WTC11 (cell line): ENCODE results near the gene PRKRA. TPM values are rescaled to one million over a fixed set of nuclear protein-coding genes. Genes with fewer than 3 reads are reported as not detected.

Source experiments
- ATAC-seq: fragments of 200-7000 bp; cut with Tn5 transposase; 2 replicates; pipeline ENCODE4 v1.10.0; 2021; ENCODE audit warnings: mild to moderate bottlenecking, moderate library complexity
- CTCF ChIA-PET: fragments of 300-600 bp; sonication (Branson Sonifier 250); formaldehyde crosslinking; loops from one replicate; lab custom pipeline; 2021; ENCODE audit warnings: antibody characterized with exemption; lab: Charles Lee
- POLR2A ChIA-PET: fragments of 350-600 bp; sonication (Branson Sonifier 250); formaldehyde crosslinking; loops from one replicate; lab custom pipeline; 2021; ENCODE audit warnings: antibody characterized with exemption; lab: Charles Lee
- DNase-seq: peaks from one replicate; pipeline ENCODE4 v3.0.0; 2021; ENCODE audit warnings: low spot score
- H3K27ac Mint-ChIP-seq: 2 replicates; pipeline ENCODE4 v1.8.0; 2021; ENCODE audit warnings: mixed read lengths
- H3K27me3 Mint-ChIP-seq: 2 replicates; pipeline ENCODE4 v1.8.0; 2021; ENCODE audit warnings: low read depth, mild to moderate bottlenecking, moderate library complexity, mixed read lengths
- H3K36me3 Mint-ChIP-seq: 2 replicates; pipeline ENCODE4 v1.8.0; 2021; ENCODE audit warnings: mixed read lengths
- H3K4me1 Mint-ChIP-seq: 2 replicates; pipeline ENCODE4 v1.8.0; 2022; ENCODE audit warnings: mixed read lengths
- H3K4me3 Mint-ChIP-seq: 2 replicates; pipeline ENCODE4 v1.8.0; 2021; ENCODE audit warnings: mild to moderate bottlenecking, moderate library complexity, mixed read lengths
- H3K9me3 Mint-ChIP-seq: 2 replicates; pipeline ENCODE4 v1.8.0; 2021; ENCODE audit warnings: mixed read lengths
- ATF1 ChIP-seq: sonication (generic); formaldehyde crosslinking; IDR thresholded peaks from 2 replicates; pipeline ENCODE4 v1.8.1; 2023; ENCODE audit warnings: mild to moderate bottlenecking, moderate library complexity, missing genetic modification reagents
- CBFB ChIP-seq: sonication (generic); formaldehyde crosslinking; IDR thresholded peaks from 2 replicates; pipeline ENCODE4 v1.8.1; 2022; ENCODE audit warnings: mild to moderate bottlenecking, low read depth, missing genetic modification reagents
- EMX1 ChIP-seq: fragments of 250-450 bp; sonication (Bioruptor Pico); IDR thresholded peaks from 2 replicates; pipeline ENCODE4 v1.8.0; 2021; ENCODE audit warnings: mild to moderate bottlenecking
- ETV6 ChIP-seq: sonication (generic); formaldehyde crosslinking; IDR thresholded peaks from 2 replicates; pipeline ENCODE4 v1.8.1; 2022; ENCODE audit warnings: mild to moderate bottlenecking, missing genetic modification reagents
- JUN ChIP-seq: sonication (generic); formaldehyde crosslinking; IDR thresholded peaks from 2 replicates; pipeline ENCODE4 v1.8.0; 2023; ENCODE audit warnings: mild to moderate bottlenecking, missing genetic modification reagents
- NFATC4 ChIP-seq: fragments of 250-450 bp; sonication (Bioruptor Pico); IDR thresholded peaks from 2 replicates; pipeline ENCODE4 v1.9.0; 2021; ENCODE audit warnings: mild to moderate bottlenecking
- NR2C2 ChIP-seq: sonication (generic); formaldehyde crosslinking; IDR thresholded peaks from 2 replicates; pipeline ENCODE4 v1.8.0; 2022; ENCODE audit warnings: mild to moderate bottlenecking, missing genetic modification reagents
- SOX15 ChIP-seq: fragments of 250-450 bp; sonication (Bioruptor Pico); IDR thresholded peaks from 2 replicates; pipeline ENCODE4 v1.9.0; 2021; ENCODE audit warnings: mild to moderate bottlenecking
- SP1 ChIP-seq: sonication (generic); formaldehyde crosslinking; conservative IDR thresholded peaks from 2 replicates; pipeline ENCODE4 v1.8.1; 2022; ENCODE audit warnings: missing genetic modification reagents
- TCF7 ChIP-seq: sonication (generic); formaldehyde crosslinking; IDR thresholded peaks from 2 replicates; pipeline ENCODE4 v1.8.0; 2022; ENCODE audit warnings: mild to moderate bottlenecking, low read depth, missing genetic modification reagents, moderate library complexity
- ZBTB21 ChIP-seq: sonication (generic); formaldehyde crosslinking; IDR thresholded peaks from 2 replicates; pipeline ENCODE4 v1.8.1; 2023; ENCODE audit warnings: mild to moderate bottlenecking, missing genetic modification reagents, borderline replicate concordance
- ZNF263 ChIP-seq: sonication (generic); formaldehyde crosslinking; IDR thresholded peaks from 2 replicates; pipeline ENCODE4 v1.8.1; 2022; ENCODE audit warnings: low read depth, mild to moderate bottlenecking, moderate library complexity, missing genetic modification reagents
- total RNA-seq: library from RNA; stranded (reverse); gene quantifications from 3 replicates; pipeline ENCODE4 v1.2.3, GENCODE V29; 2021
- TF ChIP-seq, protein P1 (sequence below): sonication (generic); formaldehyde crosslinking; conservative IDR thresholded peaks from 2 replicates; pipeline ENCODE4 v1.8.1; 2022; ENCODE audit warnings: mild to moderate bottlenecking, missing genetic modification reagents
- TF ChIP-seq, protein P2 (sequence below): sonication (generic); formaldehyde crosslinking; IDR thresholded peaks from 2 replicates; pipeline ENCODE4 v1.8.0; 2022; ENCODE audit warnings: mild to moderate bottlenecking, missing genetic modification reagents
- TF ChIP-seq, protein P3 (sequence below): fragments of 250-450 bp; sonication (Bioruptor Pico); conservative IDR thresholded peaks from 2 replicates; pipeline ENCODE4 v1.9.0; 2021; ENCODE audit warnings: mild to moderate bottlenecking
- TF ChIP-seq, protein P4 (sequence below): sonication (generic); formaldehyde crosslinking; IDR thresholded peaks from 2 replicates; pipeline ENCODE4 v1.8.1; 2022; ENCODE audit warnings: low read depth, mild to moderate bottlenecking, moderate library complexity, missing genetic modification reagents, borderline replicate concordance
- TF ChIP-seq, protein P5 (sequence below): sonication (generic); formaldehyde crosslinking; IDR thresholded peaks from 2 replicates; pipeline ENCODE4 v1.8.0; 2022; ENCODE audit warnings: mild to moderate bottlenecking, missing genetic modification reagents
- TF ChIP-seq, protein P6 (sequence below): sonication (generic); formaldehyde crosslinking; IDR thresholded peaks from 2 replicates; pipeline ENCODE4 v1.8.0; 2022; ENCODE audit warnings: missing genetic modification reagents
- TF ChIP-seq, protein P7 (sequence below): fragments of 250-450 bp; sonication (Bioruptor Pico); IDR thresholded peaks from 2 replicates; pipeline ENCODE4 v1.9.0; 2021; ENCODE audit warnings: mild to moderate bottlenecking, borderline replicate concordance
- TF ChIP-seq, protein P8 (sequence below): sonication (generic); formaldehyde crosslinking; IDR thresholded peaks from 2 replicates; pipeline ENCODE4 v1.8.1; 2023; ENCODE audit warnings: mild to moderate bottlenecking, missing genetic modification reagents

PRKRA gene
- total RNA-seq, 1 experiment from 2014 or later: 55.4 TPM

DNA sequence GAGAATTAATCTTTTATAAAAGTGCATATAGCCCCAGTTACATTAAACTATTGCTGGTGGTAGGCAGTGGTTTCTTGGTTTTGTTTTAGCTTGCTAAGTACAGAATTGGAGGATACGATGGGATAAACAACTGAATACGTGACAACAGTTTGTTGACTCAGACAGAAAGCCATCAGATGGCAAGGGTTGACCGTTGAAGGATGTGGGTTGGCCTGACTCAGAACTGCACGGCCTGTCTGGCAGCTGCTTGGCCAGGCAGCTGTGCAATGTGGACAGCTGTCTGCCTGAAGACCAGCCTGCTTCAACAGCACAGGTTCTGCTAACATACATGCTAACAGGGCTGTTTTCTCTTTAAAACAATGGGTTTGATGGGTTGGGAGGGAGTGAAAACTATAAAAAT lies 46.6 kb downstream of the PRKRA start (continued):
- TF ChIP-seq, protein P1, sequence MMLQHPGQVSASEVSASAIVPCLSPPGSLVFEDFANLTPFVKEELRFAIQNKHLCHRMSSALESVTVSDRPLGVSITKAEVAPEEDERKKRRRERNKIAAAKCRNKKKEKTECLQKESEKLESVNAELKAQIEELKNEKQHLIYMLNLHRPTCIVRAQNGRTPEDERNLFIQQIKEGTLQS (CRISPR knock-in tag): no peak
- no peak for TF ChIP-seq ZNF263 (CRISPR knock-in tag)
- no peak for TF ChIP-seq ETV6 (CRISPR knock-in tag)
- TF ChIP-seq, protein P2, sequence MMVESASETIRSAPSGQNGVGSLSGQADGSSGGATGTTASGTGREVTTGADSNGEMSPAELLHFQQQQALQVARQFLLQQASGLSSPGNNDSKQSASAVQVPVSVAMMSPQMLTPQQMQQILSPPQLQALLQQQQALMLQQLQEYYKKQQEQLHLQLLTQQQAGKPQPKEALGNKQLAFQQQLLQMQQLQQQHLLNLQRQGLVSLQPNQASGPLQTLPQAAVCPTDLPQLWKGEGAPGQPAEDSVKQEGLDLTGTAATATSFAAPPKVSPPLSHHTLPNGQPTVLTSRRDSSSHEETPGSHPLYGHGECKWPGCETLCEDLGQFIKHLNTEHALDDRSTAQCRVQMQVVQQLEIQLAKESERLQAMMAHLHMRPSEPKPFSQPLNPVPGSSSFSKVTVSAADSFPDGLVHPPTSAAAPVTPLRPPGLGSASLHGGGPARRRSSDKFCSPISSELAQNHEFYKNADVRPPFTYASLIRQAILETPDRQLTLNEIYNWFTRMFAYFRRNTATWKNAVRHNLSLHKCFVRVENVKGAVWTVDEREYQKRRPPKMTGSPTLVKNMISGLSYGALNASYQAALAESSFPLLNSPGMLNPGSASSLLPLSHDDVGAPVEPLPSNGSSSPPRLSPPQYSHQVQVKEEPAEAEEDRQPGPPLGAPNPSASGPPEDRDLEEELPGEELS (CRISPR knock-in tag): no peak
- no peak for TF ChIP-seq TCF7 (CRISPR knock-in tag)
- TF ChIP-seq EMX1 (CRISPR knock-in tag): no peak
- TF ChIP-seq, protein P3, sequence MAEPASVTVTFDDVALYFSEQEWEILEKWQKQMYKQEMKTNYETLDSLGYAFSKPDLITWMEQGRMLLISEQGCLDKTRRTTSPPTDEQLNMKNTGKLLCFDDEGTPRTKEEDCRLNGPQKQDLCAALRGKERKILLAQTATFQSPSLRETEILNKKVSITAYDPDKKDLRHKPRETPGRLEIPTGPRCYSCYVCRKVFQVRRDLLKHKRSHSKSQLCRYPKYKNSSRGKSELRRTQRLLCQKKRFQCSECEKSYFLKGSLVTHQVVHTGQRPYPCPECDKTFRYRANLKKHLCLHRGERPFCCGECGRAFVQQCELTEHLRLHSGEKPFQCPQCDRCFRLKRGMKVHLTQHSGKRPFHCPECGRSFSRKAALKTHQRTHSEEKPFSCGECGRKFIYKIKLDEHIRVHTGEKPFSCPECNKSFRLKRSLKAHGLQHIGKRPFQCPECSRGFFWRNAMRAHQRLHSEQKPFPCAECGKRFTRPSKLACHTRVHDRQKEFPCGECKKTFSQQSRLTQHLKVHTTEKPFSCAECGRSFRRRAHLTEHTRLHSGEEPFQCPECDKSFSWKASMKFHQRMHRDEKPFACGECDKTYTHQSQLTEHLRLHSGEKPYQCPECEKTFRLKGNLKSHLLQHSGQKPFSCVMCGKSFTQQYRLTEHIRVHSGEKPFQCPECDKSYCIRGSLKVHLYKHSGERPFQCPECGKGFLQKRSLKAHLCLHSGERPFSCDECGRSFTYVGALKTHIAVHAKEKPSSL: no peak
- no peak for TF ChIP-seq ZBTB21 (CRISPR knock-in tag)

DNA sequence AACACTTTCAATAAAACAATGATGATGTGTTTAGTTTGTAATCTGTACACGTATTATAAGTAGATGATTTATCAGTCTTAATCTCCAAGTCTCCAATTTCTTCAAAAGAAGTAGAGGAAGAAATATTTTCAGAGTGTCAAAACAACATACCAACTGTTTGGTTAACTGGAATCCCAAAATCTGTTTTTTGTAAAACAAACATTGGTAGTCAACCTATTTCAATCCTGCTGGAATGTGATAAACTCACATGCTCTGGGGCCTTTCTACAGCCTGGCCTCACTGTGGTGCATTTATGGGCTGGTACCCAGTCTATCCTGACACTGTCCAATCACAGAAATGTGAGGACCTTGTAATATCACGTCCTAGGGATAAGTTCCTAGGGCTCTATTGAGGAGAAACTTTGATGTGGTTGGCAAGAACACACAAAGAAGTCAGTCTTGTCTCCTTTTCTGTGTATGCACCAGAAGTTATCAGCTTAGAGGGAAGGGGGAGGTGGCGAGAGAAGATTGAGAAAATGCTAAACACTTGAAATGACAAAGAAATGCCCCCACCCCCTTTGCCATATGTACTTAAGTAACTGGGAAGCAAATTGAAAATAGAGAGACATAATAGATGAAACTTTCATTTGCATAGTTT lies 47.2 kb downstream of the PRKRA start:
- H3K27me3 Mint-ChIP-seq: no peaks in the 10 kb centered on the region
- ChIA-PET CTCF (interaction anchor here (1.0 kb wide), 1 partner anchor 15 kb away, joined by 3 read pairs; no protein-coding TSS in a partner anchor), POLR2A (no interaction called here)
- H3K27ac Mint-ChIP-seq: no peak overlapping the region
- DNase-seq (no peak), ATAC-seq (no peak)
- H3K9me3 Mint-ChIP-seq: no peaks in the 10 kb centered on the region
- no peak overlapping the region for H3K4me3 Mint-ChIP-seq
- no peaks in the 10 kb centered on the region for H3K36me3 Mint-ChIP-seq
- H3K4me1 Mint-ChIP-seq: peaks cover 6% of the 10 kb centered on the region
- no peak for TF ChIP-seq JUN (CRISPR knock-in tag)
- TF ChIP-seq ATF1 (CRISPR knock-in tag): no peak
- TF ChIP-seq, protein P4, sequence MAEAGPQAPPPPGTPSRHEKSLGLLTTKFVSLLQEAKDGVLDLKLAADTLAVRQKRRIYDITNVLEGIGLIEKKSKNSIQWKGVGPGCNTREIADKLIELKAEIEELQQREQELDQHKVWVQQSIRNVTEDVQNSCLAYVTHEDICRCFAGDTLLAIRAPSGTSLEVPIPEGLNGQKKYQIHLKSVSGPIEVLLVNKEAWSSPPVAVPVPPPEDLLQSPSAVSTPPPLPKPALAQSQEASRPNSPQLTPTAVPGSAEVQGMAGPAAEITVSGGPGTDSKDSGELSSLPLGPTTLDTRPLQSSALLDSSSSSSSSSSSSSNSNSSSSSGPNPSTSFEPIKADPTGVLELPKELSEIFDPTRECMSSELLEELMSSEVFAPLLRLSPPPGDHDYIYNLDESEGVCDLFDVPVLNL (CRISPR knock-in tag): no peak
- TF ChIP-seq SOX15: no peak
- no peak for TF ChIP-seq CBFB (CRISPR knock-in tag)
- TF ChIP-seq, protein P5, sequence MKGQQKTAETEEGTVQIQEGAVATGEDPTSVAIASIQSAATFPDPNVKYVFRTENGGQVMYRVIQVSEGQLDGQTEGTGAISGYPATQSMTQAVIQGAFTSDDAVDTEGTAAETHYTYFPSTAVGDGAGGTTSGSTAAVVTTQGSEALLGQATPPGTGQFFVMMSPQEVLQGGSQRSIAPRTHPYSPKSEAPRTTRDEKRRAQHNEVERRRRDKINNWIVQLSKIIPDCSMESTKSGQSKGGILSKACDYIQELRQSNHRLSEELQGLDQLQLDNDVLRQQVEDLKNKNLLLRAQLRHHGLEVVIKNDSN (CRISPR knock-in tag): no peak
- TF ChIP-seq NR2C2: no peak
- TF ChIP-seq, protein P6, sequence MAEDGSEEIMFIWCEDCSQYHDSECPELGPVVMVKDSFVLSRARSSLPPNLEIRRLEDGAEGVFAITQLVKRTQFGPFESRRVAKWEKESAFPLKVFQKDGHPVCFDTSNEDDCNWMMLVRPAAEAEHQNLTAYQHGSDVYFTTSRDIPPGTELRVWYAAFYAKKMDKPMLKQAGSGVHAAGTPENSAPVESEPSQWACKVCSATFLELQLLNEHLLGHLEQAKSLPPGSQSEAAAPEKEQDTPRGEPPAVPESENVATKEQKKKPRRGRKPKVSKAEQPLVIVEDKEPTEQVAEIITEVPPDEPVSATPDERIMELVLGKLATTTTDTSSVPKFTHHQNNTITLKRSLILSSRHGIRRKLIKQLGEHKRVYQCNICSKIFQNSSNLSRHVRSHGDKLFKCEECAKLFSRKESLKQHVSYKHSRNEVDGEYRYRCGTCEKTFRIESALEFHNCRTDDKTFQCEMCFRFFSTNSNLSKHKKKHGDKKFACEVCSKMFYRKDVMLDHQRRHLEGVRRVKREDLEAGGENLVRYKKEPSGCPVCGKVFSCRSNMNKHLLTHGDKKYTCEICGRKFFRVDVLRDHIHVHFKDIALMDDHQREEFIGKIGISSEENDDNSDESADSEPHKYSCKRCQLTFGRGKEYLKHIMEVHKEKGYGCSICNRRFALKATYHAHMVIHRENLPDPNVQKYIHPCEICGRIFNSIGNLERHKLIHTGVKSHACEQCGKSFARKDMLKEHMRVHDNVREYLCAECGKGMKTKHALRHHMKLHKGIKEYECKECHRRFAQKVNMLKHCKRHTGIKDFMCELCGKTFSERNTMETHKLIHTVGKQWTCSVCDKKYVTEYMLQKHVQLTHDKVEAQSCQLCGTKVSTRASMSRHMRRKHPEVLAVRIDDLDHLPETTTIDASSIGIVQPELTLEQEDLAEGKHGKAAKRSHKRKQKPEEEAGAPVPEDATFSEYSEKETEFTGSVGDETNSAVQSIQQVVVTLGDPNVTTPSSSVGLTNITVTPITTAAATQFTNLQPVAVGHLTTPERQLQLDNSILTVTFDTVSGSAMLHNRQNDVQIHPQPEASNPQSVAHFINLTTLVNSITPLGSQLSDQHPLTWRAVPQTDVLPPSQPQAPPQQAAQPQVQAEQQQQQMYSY: no peak
- TF ChIP-seq, protein P7, sequence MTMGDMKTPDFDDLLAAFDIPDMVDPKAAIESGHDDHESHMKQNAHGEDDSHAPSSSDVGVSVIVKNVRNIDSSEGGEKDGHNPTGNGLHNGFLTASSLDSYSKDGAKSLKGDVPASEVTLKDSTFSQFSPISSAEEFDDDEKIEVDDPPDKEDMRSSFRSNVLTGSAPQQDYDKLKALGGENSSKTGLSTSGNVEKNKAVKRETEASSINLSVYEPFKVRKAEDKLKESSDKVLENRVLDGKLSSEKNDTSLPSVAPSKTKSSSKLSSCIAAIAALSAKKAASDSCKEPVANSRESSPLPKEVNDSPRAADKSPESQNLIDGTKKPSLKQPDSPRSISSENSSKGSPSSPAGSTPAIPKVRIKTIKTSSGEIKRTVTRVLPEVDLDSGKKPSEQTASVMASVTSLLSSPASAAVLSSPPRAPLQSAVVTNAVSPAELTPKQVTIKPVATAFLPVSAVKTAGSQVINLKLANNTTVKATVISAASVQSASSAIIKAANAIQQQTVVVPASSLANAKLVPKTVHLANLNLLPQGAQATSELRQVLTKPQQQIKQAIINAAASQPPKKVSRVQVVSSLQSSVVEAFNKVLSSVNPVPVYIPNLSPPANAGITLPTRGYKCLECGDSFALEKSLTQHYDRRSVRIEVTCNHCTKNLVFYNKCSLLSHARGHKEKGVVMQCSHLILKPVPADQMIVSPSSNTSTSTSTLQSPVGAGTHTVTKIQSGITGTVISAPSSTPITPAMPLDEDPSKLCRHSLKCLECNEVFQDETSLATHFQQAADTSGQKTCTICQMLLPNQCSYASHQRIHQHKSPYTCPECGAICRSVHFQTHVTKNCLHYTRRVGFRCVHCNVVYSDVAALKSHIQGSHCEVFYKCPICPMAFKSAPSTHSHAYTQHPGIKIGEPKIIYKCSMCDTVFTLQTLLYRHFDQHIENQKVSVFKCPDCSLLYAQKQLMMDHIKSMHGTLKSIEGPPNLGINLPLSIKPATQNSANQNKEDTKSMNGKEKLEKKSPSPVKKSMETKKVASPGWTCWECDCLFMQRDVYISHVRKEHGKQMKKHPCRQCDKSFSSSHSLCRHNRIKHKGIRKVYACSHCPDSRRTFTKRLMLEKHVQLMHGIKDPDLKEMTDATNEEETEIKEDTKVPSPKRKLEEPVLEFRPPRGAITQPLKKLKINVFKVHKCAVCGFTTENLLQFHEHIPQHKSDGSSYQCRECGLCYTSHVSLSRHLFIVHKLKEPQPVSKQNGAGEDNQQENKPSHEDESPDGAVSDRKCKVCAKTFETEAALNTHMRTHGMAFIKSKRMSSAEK (CRISPR knock-in tag): no peak
- TF ChIP-seq NFATC4 (CRISPR knock-in tag): no peak
- TF ChIP-seq SP1 (CRISPR knock-in tag): no peak
- TF ChIP-seq, protein P8, sequence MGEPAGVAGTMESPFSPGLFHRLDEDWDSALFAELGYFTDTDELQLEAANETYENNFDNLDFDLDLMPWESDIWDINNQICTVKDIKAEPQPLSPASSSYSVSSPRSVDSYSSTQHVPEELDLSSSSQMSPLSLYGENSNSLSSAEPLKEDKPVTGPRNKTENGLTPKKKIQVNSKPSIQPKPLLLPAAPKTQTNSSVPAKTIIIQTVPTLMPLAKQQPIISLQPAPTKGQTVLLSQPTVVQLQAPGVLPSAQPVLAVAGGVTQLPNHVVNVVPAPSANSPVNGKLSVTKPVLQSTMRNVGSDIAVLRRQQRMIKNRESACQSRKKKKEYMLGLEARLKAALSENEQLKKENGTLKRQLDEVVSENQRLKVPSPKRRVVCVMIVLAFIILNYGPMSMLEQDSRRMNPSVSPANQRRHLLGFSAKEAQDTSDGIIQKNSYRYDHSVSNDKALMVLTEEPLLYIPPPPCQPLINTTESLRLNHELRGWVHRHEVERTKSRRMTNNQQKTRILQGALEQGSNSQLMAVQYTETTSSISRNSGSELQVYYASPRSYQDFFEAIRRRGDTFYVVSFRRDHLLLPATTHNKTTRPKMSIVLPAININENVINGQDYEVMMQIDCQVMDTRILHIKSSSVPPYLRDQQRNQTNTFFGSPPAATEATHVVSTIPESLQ (CRISPR knock-in tag): no peak
